Upper lobe of left lung (tissue), 4 donors: ENCODE data around the gene ALDOB.

Experiments used
- CTCF ChIP-seq, 6 experiments: fragments of 450-650 bp in 4 of 6; fragments of 200-600 bp in 2 of 6; sonication (generic) in 2 of 6; IDR thresholded peaks; one replicate each; pipeline ENCODE4 v1.5.1; 2016 to 2019; ENCODE audit warnings: antibody characterized with exemption in 6 of 6
- EP300 ChIP-seq, 4 donors: sonication (generic); formaldehyde crosslinking; IDR thresholded peaks; one replicate each; pipeline ENCODE4 v1.5.1; 2017; ENCODE audit warnings: antibody characterized with exemption in 4 of 4, control low read depth in 2 of 4
- POLR2A ChIP-seq, 4 donors: fragments of 450-650 bp; IDR thresholded peaks; one replicate each; pipeline ENCODE4 v1.5.1; 2016 to 2017; ENCODE audit warnings: antibody characterized with exemption in 4 of 4, mild to moderate bottlenecking in 2 of 4
- POLR2AphosphoS5 ChIP-seq, 2 donors: sonication (generic); formaldehyde crosslinking; IDR thresholded peaks; one replicate each; pipeline ENCODE4 v1.5.1; 2017; ENCODE audit warnings: antibody characterized with exemption in 2 of 2

- TF ChIP-seq POLR2A (IDR thresholded peaks at IDR 0.05) (no peak), EP300 (IDR thresholded peaks at IDR 0.05) (no peak), POLR2AphosphoS5 (IDR thresholded peaks at IDR 0.05) (no peak), CTCF (IDR thresholded peaks at IDR 0.05) (no peak)
Observed at GRCh38 chr9:101450931-101451330, 15.4 kb upstream of the ALDOB start.
